Vagina (tissue), 2 donors: ENCODE results near the gene RARA. TPM values are rescaled to one million over a fixed set of nuclear protein-coding genes. Genes with fewer than 3 reads are reported as not detected.

Experiments
- DNase-seq, 2 donors: peaks; one replicate each; pipeline ENCODE4 v3.0.0-alpha.2; 2017; ENCODE audit errors: extremely low spot score in 2 of 2
- H3K27ac ChIP-seq: fragments of 200-600 bp; sonication (generic); one replicate; pipeline ENCODE4 v1.5.1; 2019
- H3K27me3 ChIP-seq: fragments of 200-600 bp; sonication (generic); one replicate; pipeline ENCODE4 v1.5.1; 2019
- H3K36me3 ChIP-seq, 2 donors: fragments of 200-600 bp; sonication (generic); one replicate each; pipeline ENCODE4 v1.5.1; 2017 to 2019
- H3K4me1 ChIP-seq: fragments of 200-600 bp; sonication (generic); one replicate; pipeline ENCODE4 v1.5.1; 2019
- H3K4me3 ChIP-seq, 2 donors: fragments of 200-600 bp; sonication (generic); 1 replicate in 1 of 2; 2 replicates in 1 of 2; pipeline ENCODE4 v1.5.1; 2016 to 2019
- H3K9me3 ChIP-seq: fragments of 200-600 bp; sonication (generic); one replicate; pipeline ENCODE4 v1.5.1; 2019
- CTCF ChIP-seq, 3 experiments: fragments of 450-650 bp in 2 of 3; fragments of 200-600 bp in 1 of 3; sonication (generic) in 1 of 3; IDR thresholded peaks; one replicate each; pipeline ENCODE4 v1.5.1; 2017 to 2019; ENCODE audit warnings: antibody characterized with exemption in 3 of 3, mild to moderate bottlenecking in 2 of 3, moderate library complexity in 2 of 3
- POLR2A ChIP-seq, 2 donors: fragments of 450-650 bp; IDR thresholded peaks; one replicate each; pipeline ENCODE4 v1.6.1; 2017; ENCODE audit warnings: antibody characterized with exemption in 2 of 2, mild to moderate bottlenecking in 2 of 2, moderate library complexity in 2 of 2
- POLR2AphosphoS5 ChIP-seq, 2 donors: sonication (generic); formaldehyde crosslinking; IDR thresholded peaks; one replicate each; pipeline ENCODE4 v1.9.0; 2017; ENCODE audit warnings: antibody characterized with exemption in 2 of 2, mild to moderate bottlenecking in 2 of 2, low read depth in 1 of 2; ENCODE audit not compliant: insufficient read depth in 1 of 2
- intact Hi-C: fragments of 100-400 bp; cut with DNase I; formaldehyde crosslinking; loops from one replicate; pipeline ENCODE4 v1.15.1; 2023
- total RNA-seq: library from RNA; depleted of rRNA; stranded (reverse); fragments of >200 nt; gene quantifications from one replicate; pipeline ENCODE4 v1.2.3, GENCODE V29; 2016

RARA gene
- total RNA-seq, 1 donor from 2014 or later, result 58.9 TPM

GRCh38 chr17:40345994-40346764 lies 37.2 kb downstream of the RARA start:
- Histone ChIP-seq H3K4me3 (peak overlapping the region; percentile 76 to 78), H3K36me3 (peaks cover 0 to 18% of the 10 kb centered on the region in 2 donors), H3K27me3 (no peaks in the 10 kb centered on the region), H3K4me1 (peaks cover 89% of the 10 kb centered on the region), H3K9me3 (no peaks in the 10 kb centered on the region), H3K27ac (peak overlapping the region; percentile 97)
- intact Hi-C loops, result no loop called here
- no peak for TF ChIP-seq POLR2A (IDR thresholded peaks at IDR 0.05)
- TF ChIP-seq CTCF (IDR thresholded peaks at IDR 0.05), result no peak
- TF ChIP-seq POLR2AphosphoS5 (IDR thresholded peaks at IDR 0.05; ENCODE audit: insufficient read depth in 1 of 2, low read depth in 1 of 2), result no peak
- DNase-seq, result no peak

- no peaks in the 10 kb centered on the region for H3K9me3 ChIP-seq
- H3K27me3 ChIP-seq, result no peaks in the 10 kb centered on the region
- DNase-seq, result no peak
- H3K4me1 ChIP-seq, result peaks cover 85% of the 10 kb centered on the region
- H3K36me3 ChIP-seq, result peaks cover 0 to 18% of the 10 kb centered on the region in 2 donors
- intact Hi-C loops, result no loop called here
- TF ChIP-seq POLR2A (IDR thresholded peaks at IDR 0.05), result no peak
- TF ChIP-seq CTCF (IDR thresholded peaks at IDR 0.05), result no peak
- no peak for TF ChIP-seq POLR2AphosphoS5 (IDR thresholded peaks at IDR 0.05; ENCODE audit: insufficient read depth in 1 of 2, low read depth in 1 of 2)
- H3K27ac ChIP-seq, result peak overlapping the region; percentile 97
- peak overlapping the region; percentile 76 to 78 for H3K4me3 ChIP-seq
Observed at GRCh38 chr17:40346765-40347158, 37.8 kb downstream of the RARA start.

GRCh38 chr17:40347319-40348135 lies 38.5 kb downstream of the RARA start:
- no peak overlapping the region for H3K4me3 ChIP-seq
- intact Hi-C loops, result no loop called here
- H3K36me3 ChIP-seq, result peaks cover 3 to 26% of the 10 kb centered on the region in 2 donors
- H3K9me3 ChIP-seq, result no peaks in the 10 kb centered on the region
- TF ChIP-seq CTCF (IDR thresholded peaks at IDR 0.05) (no peak), POLR2A (IDR thresholded peaks at IDR 0.05) (no peak), POLR2AphosphoS5 (IDR thresholded peaks at IDR 0.05; ENCODE audit: insufficient read depth in 1 of 2, low read depth in 1 of 2) (no peak)
- no peaks in the 10 kb centered on the region for H3K27me3 ChIP-seq
- no peak for DNase-seq
- H3K4me1 ChIP-seq, result peaks cover 84% of the 10 kb centered on the region
- peak overlapping the region; percentile 97 for H3K27ac ChIP-seq

GRCh38 chr17:40348136-40348504 lies 39.1 kb downstream of the RARA start:
- Histone ChIP-seq H3K4me3 (no peak overlapping the region), H3K27ac (peak overlapping the region; percentile 97), H3K4me1 (peaks cover 78% of the 10 kb centered on the region), H3K9me3 (no peaks in the 10 kb centered on the region), H3K27me3 (no peaks in the 10 kb centered on the region), H3K36me3 (peaks cover 3 to 32% of the 10 kb centered on the region in 2 donors)
- no peak for DNase-seq
- intact Hi-C loops, result no loop called here
- TF ChIP-seq POLR2AphosphoS5 (IDR thresholded peaks at IDR 0.05; ENCODE audit: insufficient read depth in 1 of 2, low read depth in 1 of 2), result no peak

- intact Hi-C loops, result no loop called here
- Histone ChIP-seq H3K4me3 (no peak overlapping the region), H3K27ac (peak overlapping the region; percentile 97), H3K9me3 (no peaks in the 10 kb centered on the region), H3K36me3 (peaks cover 3 to 35% of the 10 kb centered on the region in 2 donors), H3K27me3 (no peaks in the 10 kb centered on the region), H3K4me1 (peaks cover 71% of the 10 kb centered on the region)
- DNase-seq, result no peak
- TF ChIP-seq POLR2AphosphoS5 (IDR thresholded peaks at IDR 0.05; ENCODE audit: insufficient read depth in 1 of 2, low read depth in 1 of 2) (no peak), POLR2A (IDR thresholded peaks at IDR 0.05) (no peak), CTCF (IDR thresholded peaks at IDR 0.05) (no peak)
Observed at GRCh38 chr17:40348562-40349476, 39.8 kb downstream of the RARA start.
